GM12892 (cell line): Measurements from ENCODE around the gene SHROOM3.

Source experiments
- POLR2A ChIP-seq: IDR thresholded peaks from 2 replicates; pipeline ENCODE4 v1.6.1; 2011; ENCODE audit warnings: low read depth, low read length, control low read depth
- POLR2AphosphoS5 ChIP-seq: IDR thresholded peaks from 2 replicates; pipeline ENCODE4 v1.6.1; 2011; ENCODE audit warnings: low read depth, low read length, control low read depth

DNA sequence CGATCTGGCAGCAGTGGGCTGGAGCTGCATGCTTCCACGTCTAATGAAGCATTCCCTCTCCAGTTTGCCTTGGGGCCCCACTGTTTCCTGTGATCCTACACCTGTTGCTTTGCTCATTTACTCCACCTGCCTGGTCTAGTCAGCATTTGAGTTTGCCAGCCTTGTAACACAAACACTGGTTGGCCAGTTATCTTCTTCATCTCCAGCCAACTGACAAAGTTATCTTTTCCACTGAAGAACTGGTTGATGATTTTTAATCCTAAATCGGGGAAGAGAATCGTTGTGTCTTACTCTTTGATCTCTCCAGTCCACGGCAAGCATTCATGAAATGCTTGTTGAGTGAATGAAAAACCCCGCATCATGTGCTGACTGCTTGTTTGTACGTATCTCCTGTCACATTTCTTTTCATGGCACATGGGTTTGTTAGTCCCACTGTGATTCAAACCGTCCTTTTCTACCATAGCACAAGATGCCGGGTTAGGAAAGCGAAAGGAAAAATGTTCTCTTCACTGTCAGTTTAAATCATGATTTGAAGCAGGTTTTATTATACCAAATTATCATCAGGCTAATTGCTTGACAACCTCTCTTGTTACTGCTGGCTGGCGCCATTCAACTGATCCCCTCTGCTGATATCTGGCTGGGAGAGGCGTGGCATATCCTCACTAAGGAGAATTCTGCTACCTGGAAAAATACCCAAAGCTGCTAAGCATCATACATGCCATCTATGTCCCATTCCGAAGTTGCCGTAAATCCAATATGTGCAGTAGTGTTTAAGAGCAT lies 144.8 kb downstream of the SHROOM3 start:
- TF ChIP-seq POLR2A (no peak), POLR2AphosphoS5 (no peak)
